HG03196 (cell line): ENCODE measurements around the gene LENEP.
A peak's percentile ranks its signal among the peaks of the same experiment; 100 is the strongest.

ENCODE experiments used
- ATAC-seq: cut with Tn5 transposase; IDR thresholded peaks from one replicate; pipeline ENCODE4 v1.9.1; 2021; ENCODE audit not compliant: unreplicated experiment

The LENEP gene

GRCh38 chr1:155010211-155010918 lies 17.0 kb downstream of the LENEP start:
- ATAC-seq = no peak

- no peak for ATAC-seq
Measured at GRCh38 chr1:155011004-155011416, 17.6 kb downstream of the LENEP start.

GRCh38 chr1:155011437-155012025 lies 18.1 kb downstream of the LENEP start:
- no peak for ATAC-seq

DNA sequence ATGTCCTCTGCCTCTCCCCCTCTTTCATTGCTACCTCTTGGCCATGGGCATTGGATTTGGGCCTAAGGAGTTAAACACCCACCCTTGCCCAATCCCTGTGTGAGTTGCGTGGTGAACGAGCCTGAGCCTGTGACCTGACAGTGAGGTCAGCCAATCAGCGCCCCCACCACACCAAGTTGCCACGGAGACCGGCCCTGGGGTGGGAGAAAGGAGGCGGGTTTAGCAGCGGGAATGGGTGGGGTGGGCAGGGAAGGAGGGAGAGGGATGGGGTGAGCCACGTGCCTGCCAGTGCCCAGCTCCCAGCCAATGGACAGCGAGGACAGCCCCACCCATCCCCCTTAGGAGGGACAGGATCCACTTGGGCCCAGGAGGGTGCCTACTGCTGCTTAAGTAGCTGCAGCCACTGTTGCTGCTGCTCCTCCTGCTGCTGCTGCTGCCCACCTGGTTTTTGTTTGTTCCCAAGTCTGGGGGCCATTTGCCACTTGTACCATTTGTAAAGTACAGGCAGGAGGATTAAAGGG lies 18.7 kb downstream of the LENEP start:
- no peak for ATAC-seq

- no peak for ATAC-seq
Measured at GRCh38 chr1:155012776-155013602, 19.6 kb downstream of the LENEP start.

DNA sequence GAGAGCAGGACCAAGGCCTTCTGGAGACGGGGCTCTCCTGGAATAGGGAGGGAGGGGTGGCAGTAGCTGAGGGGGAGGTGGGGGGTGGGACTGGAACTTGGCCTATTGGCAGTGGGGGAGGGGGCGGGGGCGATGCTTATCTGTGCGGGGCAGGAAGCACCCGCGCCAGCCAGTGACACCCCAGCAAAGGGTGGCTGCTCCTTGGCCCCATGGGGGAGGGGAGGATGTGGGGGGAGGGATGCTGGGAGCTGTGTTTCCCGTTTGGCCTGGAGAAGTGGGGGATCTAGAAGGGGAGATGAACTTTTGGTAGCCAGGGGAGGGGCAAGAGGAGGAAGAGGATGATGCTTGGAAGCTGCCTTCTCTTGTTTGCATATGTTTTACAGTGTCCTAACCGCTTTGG lies 20.2 kb downstream of the LENEP start:
- ATAC-seq = no peak

- no peak for ATAC-seq
Measured at GRCh38 chr1:155014709-155015508, 21.5 kb downstream of the LENEP start.

GRCh38 chr1:155015527-155016230 lies 22.3 kb downstream of the LENEP start:
- no peak for ATAC-seq

DNA sequence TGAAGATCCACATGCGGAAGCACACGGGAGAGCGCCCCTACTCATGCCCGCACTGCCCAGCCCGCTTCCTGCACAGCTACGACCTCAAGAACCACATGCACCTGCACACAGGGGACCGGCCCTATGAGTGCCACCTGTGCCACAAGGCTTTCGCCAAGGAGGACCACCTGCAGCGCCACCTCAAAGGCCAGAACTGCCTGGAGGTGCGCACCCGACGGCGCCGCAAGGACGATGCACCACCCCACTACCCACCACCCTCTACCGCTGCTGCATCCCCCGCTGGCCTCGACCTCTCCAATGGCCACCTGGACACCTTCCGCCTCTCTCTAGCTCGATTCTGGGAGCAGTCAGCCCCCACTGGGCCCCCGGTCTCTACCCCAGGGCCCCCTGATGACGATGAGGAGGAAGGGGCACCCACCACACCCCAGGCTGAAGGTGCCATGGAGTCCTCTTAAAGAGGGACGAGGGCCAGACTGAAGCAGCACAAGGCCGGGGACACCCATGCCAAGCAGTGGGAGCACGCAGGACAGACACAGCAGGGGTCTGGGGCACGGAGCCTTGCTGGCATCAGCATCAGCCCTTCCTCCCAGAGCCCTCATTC lies 22.9 kb downstream of the LENEP start:
- no peak for ATAC-seq

- ATAC-seq = peak; percentile 63
Measured at GRCh38 chr1:155017041-155017945, 23.9 kb downstream of the LENEP start.

- ATAC-seq = no peak
Measured at GRCh38 chr1:155017946-155018316, 24.5 kb downstream of the LENEP start.

- ATAC-seq = no peak
Measured at GRCh38 chr1:155018617-155019348, 25.4 kb downstream of the LENEP start.

- ATAC-seq = no peak
Measured at GRCh38 chr1:155019377-155020245, 26.2 kb downstream of the LENEP start.

GRCh38 chr1:155022136-155022926 lies 28.9 kb downstream of the LENEP start:
- ATAC-seq = no peak

DNA sequence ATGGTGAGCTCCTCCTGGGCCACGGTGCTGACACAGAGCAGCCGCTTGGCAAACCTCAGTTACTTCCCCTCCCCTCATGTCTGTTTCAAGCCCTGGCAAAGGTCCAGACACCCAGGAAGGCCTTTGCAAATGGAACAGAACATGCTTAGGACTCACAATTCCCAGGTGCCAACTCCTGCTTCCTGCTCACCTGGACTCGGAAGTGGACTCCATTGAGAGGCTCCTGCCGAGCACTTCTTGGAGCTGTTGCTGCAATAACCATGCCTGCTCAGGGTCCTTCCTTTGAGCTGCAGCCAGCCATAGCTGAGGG lies 29.5 kb downstream of the LENEP start:
- ATAC-seq = no peak

GRCh38 chr1:155023627-155024026 lies 30.2 kb downstream of the LENEP start:
- ATAC-seq = no peak

GRCh38 chr1:155024315-155024714 lies 30.9 kb downstream of the LENEP start:
- no peak for ATAC-seq
